Activated CD8-positive, alpha-beta memory T cell treated with anti-CD3 and anti-CD28 coated beads for 4 hours (primary cell): ENCODE data around the gene ZP1.
A peak's percentile ranks its signal among the peaks of the same experiment; 100 is the strongest.
"Not testable (repeated sequence)": the region's sequence is repeated elsewhere in the genome, so short reads cannot be mapped to it uniquely, and the experiment has no call there.

Source experiments
- DNase-seq, 2 donors: peaks; one replicate each; pipeline ENCODE4 v3.0.0-alpha.2; 2020; ENCODE audit warnings: low read depth in 2 of 2

ZP1 gene

GRCh38 chr11:60878245-60879101, 11.1 kb downstream of the ZP1 start:
- DNase-seq = no peak

- DNase-seq = no peak
These were observed 11.8 kb downstream of the ZP1 start for GRCh38 chr11:60879104-60879503.

GRCh38 chr11:60879971-60880588, 12.7 kb downstream of the ZP1 start:
- no peak for DNase-seq

GRCh38 chr11:60880643-60881282, 13.4 kb downstream of the ZP1 start:
- DNase-seq = no peak

GRCh38 chr11:60887556-60887955, 20.2 kb downstream of the ZP1 start:
- no peak for DNase-seq

- no peak for DNase-seq
These were observed 22.5 kb downstream of the ZP1 start for GRCh38 chr11:60889869-60890311.

GRCh38 chr11:60890696-60891095, 23.4 kb downstream of the ZP1 start:
- DNase-seq = no peak

GRCh38 chr11:60891103-60891741, 23.9 kb downstream of the ZP1 start:
- DNase-seq = no peak

- DNase-seq = no peak
These were observed 28.3 kb downstream of the ZP1 start for GRCh38 chr11:60895687-60896086.

GRCh38 chr11:60897496-60897895, 30.2 kb downstream of the ZP1 start:
- DNase-seq = no peak

GRCh38 chr11:60899046-60899936, 31.9 kb downstream of the ZP1 start:
- DNase-seq = no peak

- DNase-seq = no peak
These were observed 32.6 kb downstream of the ZP1 start for GRCh38 chr11:60899977-60900376.

GRCh38 chr11:60900673-60901404, 33.5 kb downstream of the ZP1 start:
- no peak for DNase-seq

GRCh38 chr11:60902625-60903024, 35.3 kb downstream of the ZP1 start:
- DNase-seq = no peak

GRCh38 chr11:60905047-60905446, 37.7 kb downstream of the ZP1 start:
- DNase-seq = no peak

GRCh38 chr11:60905551-60906113, 38.3 kb downstream of the ZP1 start:
- no peak for DNase-seq

GRCh38 chr11:60906132-60906972, 39.0 kb downstream of the ZP1 start, which contains the start of gene PRPF19:
Gene PRPF19, minus strand, starts transcription at chr11:60906585. Its CDS starts 203 bp downstream, at chr11:60906382.
- peak; percentile 93 to 97 for DNase-seq

- no peak for DNase-seq
These were observed 41.5 kb downstream of the ZP1 start for GRCh38 chr11:60908803-60909202.

GRCh38 chr11:60909680-60910280, 42.4 kb downstream of the ZP1 start:
- DNase-seq = not testable (repeated sequence)
